Vagina (tissue), 2 donors: ENCODE results near the gene LRPPRC. TPM values are rescaled to one million over a fixed set of nuclear protein-coding genes. Genes with fewer than 3 reads are reported as not detected.

Source experiments
- DNase-seq, 2 donors: peaks; one replicate each; pipeline ENCODE4 v3.0.0-alpha.2; 2017; ENCODE audit errors: extremely low spot score in 2 of 2
- H3K27ac ChIP-seq: fragments of 200-600 bp; sonication (generic); one replicate; pipeline ENCODE4 v1.5.1; 2019
- H3K27me3 ChIP-seq: fragments of 200-600 bp; sonication (generic); one replicate; pipeline ENCODE4 v1.5.1; 2019
- H3K36me3 ChIP-seq, 2 donors: fragments of 200-600 bp; sonication (generic); one replicate each; pipeline ENCODE4 v1.5.1; 2017 to 2019
- H3K4me1 ChIP-seq: fragments of 200-600 bp; sonication (generic); one replicate; pipeline ENCODE4 v1.5.1; 2019
- H3K4me3 ChIP-seq, 2 donors: fragments of 200-600 bp; sonication (generic); 1 replicate in 1 of 2; 2 replicates in 1 of 2; pipeline ENCODE4 v1.5.1; 2016 to 2019
- H3K9me3 ChIP-seq: fragments of 200-600 bp; sonication (generic); one replicate; pipeline ENCODE4 v1.5.1; 2019
- CTCF ChIP-seq, 3 experiments: fragments of 450-650 bp in 2 of 3; fragments of 200-600 bp in 1 of 3; sonication (generic) in 1 of 3; IDR thresholded peaks; one replicate each; pipeline ENCODE4 v1.5.1; 2017 to 2019; ENCODE audit warnings: antibody characterized with exemption in 3 of 3, mild to moderate bottlenecking in 2 of 3, moderate library complexity in 2 of 3
- POLR2A ChIP-seq, 2 donors: fragments of 450-650 bp; IDR thresholded peaks; one replicate each; pipeline ENCODE4 v1.6.1; 2017; ENCODE audit warnings: antibody characterized with exemption in 2 of 2, mild to moderate bottlenecking in 2 of 2, moderate library complexity in 2 of 2
- POLR2AphosphoS5 ChIP-seq, 2 donors: sonication (generic); formaldehyde crosslinking; IDR thresholded peaks; one replicate each; pipeline ENCODE4 v1.9.0; 2017; ENCODE audit warnings: antibody characterized with exemption in 2 of 2, mild to moderate bottlenecking in 2 of 2, low read depth in 1 of 2; ENCODE audit not compliant: insufficient read depth in 1 of 2
- intact Hi-C: fragments of 100-400 bp; cut with DNase I; formaldehyde crosslinking; loops from one replicate; pipeline ENCODE4 v1.15.1; 2023
- total RNA-seq: library from RNA; depleted of rRNA; stranded (reverse); fragments of >200 nt; gene quantifications from one replicate; pipeline ENCODE4 v1.2.3, GENCODE V29; 2016

Gene LRPPRC
- total RNA-seq, 1 donor from 2014 or later: 35.4 TPM

GRCh38 chr2:43887176-43887575, 108.6 kb downstream of the LRPPRC start:
- intact Hi-C loops: no loop called here
- Histone ChIP-seq H3K27ac (no peak overlapping the region), H3K36me3 (peaks cover 0 to 41% of the 10 kb centered on the region in 2 donors), H3K27me3 (no peaks in the 10 kb centered on the region), H3K9me3 (no peaks in the 10 kb centered on the region), H3K4me1 (peaks cover 4% of the 10 kb centered on the region), H3K4me3 (no peak overlapping the region)
- no peak for TF ChIP-seq POLR2AphosphoS5 (IDR thresholded peaks at IDR 0.05; ENCODE audit: insufficient read depth in 1 of 2, low read depth in 1 of 2)
- DNase-seq: no peak

GRCh38 chr2:43885132-43885632, 110.6 kb downstream of the LRPPRC start:
- peaks cover 4% of the 10 kb centered on the region for H3K4me1 ChIP-seq
- H3K9me3 ChIP-seq: no peaks in the 10 kb centered on the region
- H3K4me3 ChIP-seq: no peak overlapping the region
- no peak for TF ChIP-seq CTCF (IDR thresholded peaks at IDR 0.05)
- TF ChIP-seq POLR2AphosphoS5 (IDR thresholded peaks at IDR 0.05; ENCODE audit: insufficient read depth in 1 of 2, low read depth in 1 of 2): no peak
- TF ChIP-seq POLR2A (IDR thresholded peaks at IDR 0.05): no peak
- no peaks in the 10 kb centered on the region for H3K27me3 ChIP-seq
- intact Hi-C loops: no loop called here
- peaks cover 0 to 32% of the 10 kb centered on the region in 2 donors for H3K36me3 ChIP-seq
- H3K27ac ChIP-seq: no peak overlapping the region
- no peak for DNase-seq

- no peaks in the 10 kb centered on the region for H3K27me3 ChIP-seq
- no peak for TF ChIP-seq POLR2AphosphoS5 (IDR thresholded peaks at IDR 0.05; ENCODE audit: insufficient read depth in 1 of 2, low read depth in 1 of 2)
- H3K4me3 ChIP-seq: no peak overlapping the region
- intact Hi-C loops: no loop called here
- no peak for DNase-seq
- peaks cover 4% of the 10 kb centered on the region for H3K4me1 ChIP-seq
- no peak overlapping the region for H3K27ac ChIP-seq
- H3K36me3 ChIP-seq: peaks cover 0 to 31% of the 10 kb centered on the region in 2 donors
- no peaks in the 10 kb centered on the region for H3K9me3 ChIP-seq
Observed at GRCh38 chr2:43884689-43885088, 111.1 kb downstream of the LRPPRC start.

GRCh38 chr2:43882312-43882711, 113.5 kb downstream of the LRPPRC start:
- no peaks in the 10 kb centered on the region for H3K9me3 ChIP-seq
- intact Hi-C loops: no loop called here
- peaks cover 0 to 9% of the 10 kb centered on the region in 2 donors for H3K36me3 ChIP-seq
- no peaks in the 10 kb centered on the region for H3K27me3 ChIP-seq
- H3K27ac ChIP-seq: no peak overlapping the region
- H3K4me3 ChIP-seq: no peak overlapping the region
- TF ChIP-seq POLR2A (IDR thresholded peaks at IDR 0.05) (no peak), CTCF (IDR thresholded peaks at IDR 0.05) (no peak), POLR2AphosphoS5 (IDR thresholded peaks at IDR 0.05; ENCODE audit: insufficient read depth in 1 of 2, low read depth in 1 of 2) (no peak)
- H3K4me1 ChIP-seq: peaks cover 4% of the 10 kb centered on the region
- DNase-seq: no peak

- no peak overlapping the region for H3K4me3 ChIP-seq
- no peaks in the 10 kb centered on the region for H3K27me3 ChIP-seq
- H3K9me3 ChIP-seq: no peaks in the 10 kb centered on the region
- intact Hi-C loops: no loop called here
- no peaks in the 10 kb centered on the region for H3K36me3 ChIP-seq
- H3K27ac ChIP-seq: no peak overlapping the region
- peaks cover 4% of the 10 kb centered on the region for H3K4me1 ChIP-seq
- TF ChIP-seq CTCF (IDR thresholded peaks at IDR 0.05) (no peak), POLR2AphosphoS5 (IDR thresholded peaks at IDR 0.05; ENCODE audit: insufficient read depth in 1 of 2, low read depth in 1 of 2) (no peak), POLR2A (IDR thresholded peaks at IDR 0.05) (no peak)
- DNase-seq: no peak
Observed at GRCh38 chr2:43880952-43881351, 114.8 kb downstream of the LRPPRC start.

GRCh38 chr2:43880471-43880870, 115.3 kb downstream of the LRPPRC start:
- no peaks in the 10 kb centered on the region for H3K27me3 ChIP-seq
- intact Hi-C loops: no loop called here
- TF ChIP-seq POLR2AphosphoS5 (IDR thresholded peaks at IDR 0.05; ENCODE audit: insufficient read depth in 1 of 2, low read depth in 1 of 2): no peak
- no peak for TF ChIP-seq CTCF (IDR thresholded peaks at IDR 0.05)
- no peak for TF ChIP-seq POLR2A (IDR thresholded peaks at IDR 0.05)
- no peaks in the 10 kb centered on the region for H3K36me3 ChIP-seq
- H3K27ac ChIP-seq: no peak overlapping the region
- H3K9me3 ChIP-seq: no peaks in the 10 kb centered on the region
- DNase-seq: no peak
- H3K4me1 ChIP-seq: peaks cover 4% of the 10 kb centered on the region
- no peak overlapping the region for H3K4me3 ChIP-seq
